GM18870 (cell line): ENCODE data around the gene NTSR1.

ENCODE experiments used
- ATAC-seq: cut with Tn5 transposase; IDR thresholded peaks from one replicate; pipeline ENCODE4 v1.9.1; 2021; ENCODE audit warnings: moderate library complexity; ENCODE audit not compliant: unreplicated experiment

NTSR1 gene

DNA sequence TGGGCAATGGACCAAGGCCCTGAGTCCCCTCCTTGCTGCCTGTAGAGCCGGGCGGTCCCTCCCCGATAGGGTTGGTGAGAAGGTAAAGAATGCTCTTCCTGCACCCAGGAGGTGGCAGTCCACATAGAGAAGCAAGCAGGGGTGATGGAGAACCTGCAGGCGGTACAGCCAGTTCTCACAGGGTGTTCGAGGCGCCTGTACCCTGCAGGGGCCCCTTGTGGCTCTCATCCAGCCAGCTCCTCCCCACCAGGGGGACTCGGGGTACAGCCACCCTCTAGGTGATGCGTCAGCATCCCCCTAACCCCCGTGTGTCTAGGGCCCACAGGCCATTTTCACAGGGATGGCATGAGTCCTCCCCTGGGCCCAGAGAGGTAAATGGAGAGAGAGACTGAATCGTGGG lies 103.1 kb downstream of the NTSR1 start:
- no peak for ATAC-seq
